ENCODE measurements around the gene RNF26. TPM values are rescaled to one million over a fixed set of nuclear protein-coding genes. Genes with fewer than 3 reads are reported as not detected.

The RNF26 gene
- total and polyA plus RNA-seq, 12 donors: 6.4 to 17.6 (median 13.0) TPM

- intact Hi-C loops (cut with DNase I): loop anchor here in 3 of 10 donors (5.0 to 10.0 kb wide), 2 partner anchors 34 to 134 kb away; partner anchors contain the start of gene CBL (in 1 of the 3)
These were observed 4.1 kb downstream of the RNF26 start for GRCh38 chr11:119338318-119338890.

GRCh38 chr11:119338965-119339588, 4.8 kb downstream of the RNF26 start:
- no peaks in the 10 kb centered on the region for H3K9me3 ChIP-seq
- peaks cover 22 to 65% (median 56%) of the 10 kb centered on the region in 9 donors for H3K4me1 ChIP-seq
- intact Hi-C loops (cut with DNase I): loop anchor here in 3 of 10 donors (5.0 to 10.0 kb wide), 2 partner anchors 33 to 134 kb away; partner anchors contain the start of gene CBL (in 1 of the 3)
- TF ChIP-seq CTCF (IDR thresholded peaks at IDR 0.05): no peak
- H3K27ac ChIP-seq: peak overlapping the region in 9 of 10 donors; percentile 93 to 100 (median 97)
- H3K27me3 ChIP-seq: peaks cover 0 to 38% (median 0%) of the 10 kb centered on the region in 7 donors
- peaks cover 0 to 23% (median 8%) of the 10 kb centered on the region in 9 donors for H3K36me3 ChIP-seq
- no peak for DNase-seq
- peak in 1 of 8 donors; percentile 0 for ATAC-seq
- 31% methylated on average over 11 of the region's 11 CpGs for WGBS, 2 donors
- H3K4me3 ChIP-seq: peak overlapping the region; percentile 61 to 91 (median 78)

More at GRCh38 chr11:119338318-119338890, 4.1 kb downstream of the RNF26 start:
- Histone ChIP-seq H3K27ac (peak overlapping the region in 8 of 10 donors; percentile 10 to 100 (median 97)), H3K36me3 (peaks cover 0 to 23% (median 8%) of the 10 kb centered on the region in 9 donors), H3K27me3 (peaks cover 0 to 38% (median 0%) of the 10 kb centered on the region in 7 donors), H3K4me1 (peaks cover 22 to 70% (median 56%) of the 10 kb centered on the region in 9 donors), H3K4me3 (peak overlapping the region in 9 of 10 donors; percentile 61 to 91 (median 80)), H3K9me3 (no peaks in the 10 kb centered on the region)
- WGBS, 2 donors: 8 to 11% methylated on average over 17 of the region's 17 CpGs
- DNase-seq: peak in 1 of 2 donors; percentile 80
- peak; percentile 63 to 80 (median 76) for TF ChIP-seq CTCF (IDR thresholded peaks at IDR 0.05)
- ATAC-seq: peak in 4 of 8 donors; percentile 10 to 38 (median 34)

GRCh38 chr11:119339589-119340334, 5.4 kb downstream of the RNF26 start:
- Histone ChIP-seq H3K4me1 (peaks cover 22 to 64% (median 56%) of the 10 kb centered on the region in 9 donors), H3K4me3 (peak overlapping the region; percentile 61 to 91 (median 78)), H3K27me3 (peaks cover 0 to 38% (median 0%) of the 10 kb centered on the region in 7 donors), H3K27ac (peak overlapping the region; percentile 85 to 100 (median 97)), H3K36me3 (peaks cover 0 to 23% (median 8%) of the 10 kb centered on the region in 9 donors), H3K9me3 (no peaks in the 10 kb centered on the region)
- peak; percentile 52 to 80 (median 65) for ATAC-seq
- peak; percentile 93 to 98 (median 96) for TF ChIP-seq CTCF (IDR thresholded peaks at IDR 0.05)
- intact Hi-C loops (cut with DNase I): loop anchor here in 4 of 10 donors (5.0 to 10.0 kb wide), 4 partner anchors 33 to 135 kb away; partner anchors contain the start of genes CBL (in 1 of the 4) and USP2 (in 1 of the 4)
- peak; percentile 77 to 85 for DNase-seq
- 1 to 2% methylated on average over 69 to 86 of the region's 86 CpGs for WGBS, 2 donors

Data from heart right ventricle (tissue), 16 donors.